ENCODE measurements around the gene COL25A1.

COL25A1 gene

DNA sequence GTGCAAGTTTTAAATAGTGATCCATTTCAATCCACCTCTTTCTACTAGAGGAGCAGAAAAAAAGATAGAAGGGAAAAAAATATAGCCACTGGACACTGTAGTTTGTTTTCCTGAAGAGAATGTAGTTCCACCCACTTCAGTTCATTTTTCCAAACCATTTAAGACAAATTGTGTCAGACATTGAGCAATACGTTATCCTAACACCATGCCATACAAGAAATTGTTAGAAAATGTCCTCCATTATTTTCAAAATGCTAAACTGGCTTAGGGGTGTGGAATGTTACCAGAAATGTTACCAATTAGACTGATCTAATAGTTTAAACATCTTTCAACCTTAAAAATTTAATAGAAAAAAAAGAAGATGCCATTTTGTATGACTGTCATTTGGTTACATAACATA is 491.0 kb downstream of the COL25A1 start:
- no peak for DNase-seq (ENCODE audit: low spot score)

DNA sequence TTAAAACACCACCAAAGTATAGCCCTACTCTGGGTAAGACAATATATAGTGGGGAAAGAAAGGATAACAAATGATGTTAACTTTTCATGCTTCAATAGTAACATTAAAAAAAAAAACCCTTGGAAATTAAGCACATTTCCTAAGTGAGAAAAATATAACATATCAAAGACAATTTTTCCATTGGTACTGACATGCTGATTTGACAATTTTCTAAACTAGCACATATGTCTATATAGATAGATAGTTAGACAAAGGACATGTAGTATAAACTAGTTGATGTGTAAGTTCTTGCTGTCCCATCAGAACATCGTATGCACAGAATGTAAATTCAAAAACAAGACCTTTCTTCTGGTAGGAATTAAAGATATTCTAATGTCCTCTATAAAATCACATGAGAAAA is 492.4 kb downstream of the COL25A1 start:
- DNase-seq (ENCODE audit: low spot score): no peak

DNA sequence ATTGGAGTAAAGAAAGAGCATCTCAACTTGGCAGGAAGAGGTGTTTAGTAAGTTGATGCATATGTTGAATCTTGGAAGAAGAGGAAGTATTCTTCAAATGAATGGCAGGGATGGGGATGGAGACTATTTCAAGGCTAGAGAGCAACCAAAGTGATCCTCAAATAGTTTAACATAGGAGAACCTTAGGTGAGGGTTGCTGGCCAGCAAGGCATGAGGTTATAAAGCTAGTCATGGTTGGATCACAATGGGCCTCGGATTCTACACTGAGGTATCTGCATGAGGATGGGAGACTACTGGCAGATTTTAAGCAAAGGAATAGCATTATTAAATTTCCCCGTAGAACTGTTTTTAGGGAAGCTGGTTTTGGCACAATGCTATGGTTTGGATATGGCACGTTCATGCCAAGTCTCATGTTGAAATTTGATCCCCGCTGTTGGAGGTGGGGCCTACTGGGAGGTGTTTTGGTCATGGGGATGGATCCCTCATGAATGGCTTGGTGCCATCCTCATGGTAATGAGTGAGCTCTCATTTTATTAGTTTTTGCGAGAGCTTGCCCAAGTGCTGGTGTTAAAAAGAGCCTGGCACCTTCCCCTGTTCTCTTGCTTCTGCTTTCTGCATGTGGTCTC is 497.7 kb downstream of the COL25A1 start:
- DNase-seq (ENCODE audit: low spot score): no peak

DNA sequence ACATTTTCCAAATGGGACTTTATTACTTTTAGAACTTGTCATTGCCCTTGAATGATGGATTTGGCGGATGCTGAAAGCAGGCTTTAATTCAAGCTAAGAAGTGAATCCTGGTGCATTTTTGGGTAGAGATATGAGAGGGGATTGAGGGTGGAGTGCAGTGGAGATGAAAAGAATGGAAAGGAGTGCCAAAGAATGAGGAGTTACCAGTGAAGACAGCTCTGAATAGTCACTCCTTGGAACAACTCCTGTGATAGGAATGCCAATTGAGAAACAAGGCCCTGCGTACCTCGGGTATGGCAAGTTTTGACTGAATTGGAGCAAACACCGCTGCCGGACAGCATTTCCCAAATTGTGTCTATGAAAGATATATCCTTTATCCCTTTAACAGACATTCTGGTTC is 503.2 kb downstream of the COL25A1 start:
- DNase-seq (ENCODE audit: low spot score): no peak

DNA sequence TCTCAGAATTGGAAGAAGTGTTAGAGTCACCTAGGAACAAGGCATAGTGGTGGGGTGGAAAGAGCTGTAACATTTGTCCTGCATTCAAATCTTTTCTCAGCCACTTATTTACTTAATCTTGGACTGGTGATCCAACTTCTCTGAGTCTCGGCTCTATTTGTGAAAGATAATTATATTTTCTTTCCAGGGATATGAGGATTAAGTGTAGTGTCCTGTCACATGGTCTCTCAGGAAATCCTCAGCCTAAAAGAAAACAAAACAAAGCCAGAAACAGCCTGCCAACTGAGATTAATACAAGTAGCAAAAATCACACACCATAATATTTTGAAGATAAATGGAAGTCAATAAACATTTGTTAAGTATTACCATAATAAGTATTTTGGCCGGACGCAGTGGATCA is 506.3 kb downstream of the COL25A1 start:
- DNase-seq (ENCODE audit: low spot score): no peak

DNA sequence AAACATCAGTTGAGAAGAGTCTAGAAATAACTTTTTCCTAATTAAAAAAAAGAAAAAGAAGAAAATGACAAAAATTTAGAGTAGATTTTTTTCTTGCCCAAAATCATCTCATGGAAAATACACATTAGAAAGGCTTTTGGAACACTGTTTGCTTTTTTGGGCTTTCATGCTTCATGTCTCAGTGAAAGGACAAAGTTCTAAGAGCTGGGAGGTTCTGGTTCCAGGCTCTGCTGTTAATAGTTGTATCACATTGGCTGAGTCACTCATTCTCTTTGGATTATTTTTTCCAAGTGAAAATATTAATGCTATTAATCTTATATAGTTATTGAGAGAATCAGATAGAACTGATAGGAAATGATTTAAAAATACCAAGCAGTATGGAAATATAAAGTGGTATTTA is 506.7 kb downstream of the COL25A1 start:
- DNase-seq (ENCODE audit: low spot score): no peak

DNA sequence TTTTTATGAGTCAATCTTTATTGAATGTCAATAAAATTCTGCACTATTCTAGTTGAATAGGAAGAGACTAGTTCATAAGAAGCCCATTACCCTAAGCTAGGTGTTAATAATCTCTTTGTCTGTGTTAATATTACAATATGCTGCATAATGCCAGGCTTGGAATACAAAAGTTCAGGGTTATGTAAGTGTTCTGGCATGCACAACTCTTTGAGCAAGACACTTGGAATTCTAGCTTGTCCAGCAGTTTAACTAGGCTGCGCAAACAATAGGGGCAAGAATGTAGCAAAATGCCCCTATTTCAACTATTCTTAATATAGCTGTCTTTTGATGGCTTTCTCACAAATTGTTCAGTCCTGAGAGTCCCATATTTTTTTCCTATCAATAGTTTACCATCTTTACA is 508.3 kb downstream of the COL25A1 start:
- DNase-seq (ENCODE audit: low spot score): no peak

DNA sequence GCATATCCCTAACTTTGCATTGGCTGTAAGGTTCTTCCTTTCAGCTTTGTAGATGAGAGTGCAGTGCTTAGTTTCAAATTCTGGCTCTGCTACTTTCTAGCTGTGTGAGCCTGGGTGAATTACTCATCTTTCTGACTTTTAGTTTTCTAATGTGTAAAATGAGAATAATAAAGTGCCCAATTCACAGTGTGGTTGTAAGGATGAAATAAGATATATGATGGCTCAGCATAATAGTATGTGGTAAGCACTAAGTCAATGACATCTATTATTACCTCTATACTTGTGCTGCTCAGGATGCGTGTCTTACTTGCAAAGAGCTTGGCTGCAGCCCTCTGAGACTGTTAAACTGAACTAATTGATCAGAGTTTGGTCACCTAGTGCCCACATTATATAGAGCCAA is 509.0 kb downstream of the COL25A1 start:
- no peak for DNase-seq (ENCODE audit: low spot score)

DNA sequence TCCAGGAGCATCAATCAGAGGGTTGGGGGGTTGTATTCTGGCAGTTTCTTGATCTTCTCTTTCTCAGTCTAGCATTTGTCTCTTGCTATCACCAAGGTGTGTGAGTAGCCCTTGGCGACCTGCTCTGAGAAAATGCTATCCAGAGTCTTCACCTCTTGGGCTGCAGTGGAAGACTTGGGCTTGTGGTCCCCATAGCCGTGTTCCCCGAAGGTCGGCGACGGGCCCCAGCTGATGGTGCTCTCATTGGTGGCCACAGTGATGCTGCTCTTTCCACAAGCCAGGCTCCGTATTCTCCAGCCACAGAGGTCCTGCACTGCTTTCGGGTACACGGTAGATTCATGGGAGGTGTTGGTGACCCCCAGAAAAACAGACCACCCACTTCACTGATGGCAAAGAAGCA is 513.7 kb downstream of the COL25A1 start:
- DNase-seq (ENCODE audit: low spot score): no peak

DNA sequence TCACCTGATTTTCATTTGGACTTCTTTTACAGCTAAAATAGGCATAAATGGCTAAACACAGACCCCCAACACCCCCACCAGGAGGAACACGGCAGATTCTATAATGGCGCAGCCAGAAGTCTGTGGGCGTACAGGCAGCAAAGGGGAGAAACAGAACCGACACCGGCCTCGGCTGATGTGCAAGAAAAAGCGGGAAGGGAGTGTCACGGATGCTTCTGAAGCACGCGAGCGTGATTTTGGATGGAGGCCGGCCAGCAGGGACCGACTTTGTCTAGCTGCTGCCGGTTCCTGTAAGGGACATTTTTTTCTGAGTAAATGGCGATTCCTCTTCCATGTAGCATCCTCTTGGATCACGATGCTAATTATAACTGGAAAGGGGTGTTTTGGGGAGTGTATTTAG is 514.7 kb downstream of the COL25A1 start:
- no peak for DNase-seq (ENCODE audit: low spot score)

DNA sequence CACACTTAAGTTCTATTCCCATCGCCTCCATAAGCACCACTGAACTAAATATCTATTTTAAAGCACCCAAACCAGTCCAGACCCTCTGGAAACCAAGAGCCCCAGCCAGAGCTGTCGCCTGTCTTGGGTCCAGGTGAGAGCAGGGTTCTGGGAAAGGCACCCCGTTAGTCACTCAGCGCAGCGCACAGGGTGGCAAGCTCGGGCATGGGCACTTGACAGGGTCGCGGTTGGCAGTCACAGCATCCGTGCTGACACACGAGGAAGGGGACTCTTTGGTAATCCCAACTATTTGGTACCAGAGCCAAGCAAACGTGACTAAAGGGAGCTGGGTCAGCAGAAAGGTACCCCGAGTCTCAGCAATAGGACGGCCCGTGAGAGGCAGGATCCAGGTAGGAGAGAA is 515.4 kb downstream of the COL25A1 start:
- no peak for DNase-seq (ENCODE audit: low spot score)

DNA sequence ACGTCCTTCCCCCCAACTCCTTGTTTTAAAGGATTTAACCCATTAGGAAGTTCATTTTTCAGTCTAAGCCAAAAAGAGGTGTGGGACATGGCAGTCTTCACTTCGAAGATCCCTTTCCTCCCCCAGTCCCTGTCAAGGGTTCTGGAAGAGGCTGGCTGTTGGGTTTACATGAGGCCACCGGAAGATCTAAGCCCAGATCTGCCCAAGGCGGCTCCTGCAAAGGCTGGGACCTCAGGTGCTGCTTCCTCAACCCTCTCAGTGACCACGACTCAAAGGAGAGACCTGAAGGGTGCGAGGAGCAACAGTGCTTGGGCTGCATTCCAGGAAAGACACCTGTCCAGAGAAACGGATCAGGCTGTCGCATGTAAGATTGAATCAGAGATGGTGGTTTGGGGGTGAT is 516.1 kb downstream of the COL25A1 start:
- DNase-seq (ENCODE audit: low spot score): no peak

DNA sequence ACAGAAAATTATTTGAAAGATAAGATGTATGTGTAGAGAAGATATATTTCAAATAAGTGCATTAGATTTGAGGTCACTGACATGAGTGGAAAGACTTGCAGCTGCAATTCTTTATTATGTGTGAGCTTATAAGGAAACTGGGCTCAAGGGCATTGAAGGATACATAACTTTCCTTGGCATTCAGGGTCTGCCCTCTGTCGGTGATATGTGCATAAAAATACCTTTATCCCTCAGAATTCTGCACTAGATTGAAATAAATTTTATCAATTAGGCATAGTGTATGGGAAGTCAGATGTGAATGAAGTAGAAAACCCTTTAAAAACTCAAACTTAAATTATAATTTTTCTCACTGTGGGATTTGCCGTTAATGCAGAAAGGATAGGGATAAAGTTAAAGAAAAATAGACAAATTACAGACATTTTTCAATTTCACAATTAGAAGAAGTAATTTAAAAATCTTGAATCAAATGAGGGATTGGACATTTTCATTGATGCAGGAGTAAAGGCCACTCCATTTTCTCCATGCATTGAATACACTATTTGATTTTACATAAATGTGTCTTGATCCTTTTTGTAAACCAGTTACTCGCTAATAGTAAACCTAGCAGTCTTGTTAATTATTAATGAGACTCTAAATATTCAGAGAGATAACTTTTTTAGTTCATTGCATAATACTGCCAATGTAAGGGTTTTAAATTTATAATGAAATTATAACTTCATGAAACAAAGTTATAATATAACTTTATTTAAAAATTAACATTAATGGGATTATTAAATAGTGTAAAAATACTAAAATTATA is 518.6 kb downstream of the COL25A1 start:
- DNase-seq (ENCODE audit: low spot score): no peak

DNA sequence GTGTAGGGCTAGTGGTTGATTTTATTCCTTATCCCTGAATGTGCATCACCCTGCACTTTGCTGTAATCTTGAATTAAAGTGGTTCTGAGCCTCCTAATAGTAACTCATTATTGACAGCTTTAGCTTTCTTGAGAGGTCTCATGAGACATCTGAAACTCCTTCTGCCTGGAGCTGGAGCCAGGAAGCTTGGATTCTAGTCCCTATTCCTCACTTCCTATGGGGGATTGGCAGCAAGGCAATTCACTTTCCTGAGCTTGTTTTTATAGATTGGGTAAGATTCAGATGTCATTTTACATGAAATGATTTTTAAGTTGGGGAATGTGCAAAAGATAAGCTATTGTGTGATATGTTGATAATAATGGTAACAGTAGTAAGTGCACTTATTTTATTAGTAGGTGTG is 522.5 kb downstream of the COL25A1 start:
- DNase-seq (ENCODE audit: low spot score): no peak

DNA sequence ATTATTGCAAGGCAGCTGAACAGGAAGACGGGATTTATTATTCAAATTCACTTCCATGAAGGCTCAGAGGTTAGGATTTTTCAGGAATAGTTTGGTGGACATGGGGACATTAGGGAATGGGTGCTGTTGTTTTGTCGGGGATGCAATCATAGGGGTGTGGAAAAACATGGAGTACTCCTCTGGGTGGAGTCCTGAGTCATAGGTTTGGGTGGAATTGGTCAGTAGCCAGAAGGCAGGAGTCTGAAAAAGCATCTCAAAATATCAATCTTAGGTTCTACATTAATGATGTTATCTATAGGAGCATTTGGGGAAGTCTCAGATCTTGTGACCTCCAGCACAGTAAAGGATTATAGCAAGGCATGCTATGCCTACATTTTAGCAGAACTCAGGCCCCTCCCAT is 525.1 kb downstream of the COL25A1 start:
- no peak for DNase-seq (ENCODE audit: low spot score)

DNA sequence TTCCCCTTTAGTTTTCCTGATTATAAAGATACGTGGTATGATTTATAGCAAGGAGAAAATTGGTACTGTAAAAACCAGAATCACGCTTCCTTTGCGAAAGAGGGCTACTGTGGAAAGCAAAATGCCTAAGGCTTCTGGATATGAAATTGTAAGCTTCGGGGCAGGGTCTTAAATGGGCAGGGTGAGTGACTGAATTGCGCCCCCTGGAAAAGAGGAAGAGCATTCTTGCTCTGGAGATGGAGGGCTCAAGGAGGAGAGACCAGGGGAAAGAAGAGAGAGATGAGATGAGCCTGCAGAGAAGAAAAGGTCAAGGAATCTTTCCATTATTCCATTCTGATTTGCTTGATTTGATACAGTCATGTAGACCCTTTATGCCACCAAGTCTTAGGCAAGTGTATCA is 526.5 kb downstream of the COL25A1 start:
- DNase-seq (ENCODE audit: low spot score): no peak

DNA sequence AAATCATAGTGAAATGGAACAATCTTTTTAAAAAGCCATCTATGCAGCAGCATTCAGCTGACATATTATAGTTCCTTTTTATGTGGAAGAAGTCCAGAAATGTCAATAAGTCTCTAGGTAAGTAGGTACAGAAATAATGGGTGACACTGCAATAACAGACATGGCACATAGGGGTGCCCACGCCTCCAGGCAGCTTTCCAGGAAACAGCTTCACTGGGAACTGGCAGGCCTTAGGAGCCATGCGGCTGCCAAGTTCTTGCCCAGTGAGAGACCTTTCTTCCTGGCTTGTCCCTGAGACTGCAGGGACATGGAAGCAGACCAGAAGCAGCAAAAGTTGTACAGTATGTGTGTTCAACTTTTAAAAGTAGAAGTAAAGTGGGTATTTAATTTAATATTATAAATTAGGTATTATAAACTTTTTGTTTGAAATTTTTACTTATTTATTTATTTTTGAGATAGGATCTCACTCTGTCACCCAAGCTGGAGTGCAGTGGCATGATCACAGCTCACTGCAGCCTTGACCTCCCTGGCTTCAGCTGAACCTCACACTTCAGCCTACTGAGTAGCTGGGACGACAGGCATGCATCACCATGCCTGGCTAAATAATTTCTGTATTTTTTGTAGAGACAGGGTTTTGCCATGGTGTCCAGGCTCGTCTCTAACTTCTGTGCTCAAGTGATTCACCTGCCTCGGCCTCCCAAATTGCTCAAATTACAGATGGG is 527.5 kb downstream of the COL25A1 start:
- DNase-seq (ENCODE audit: low spot score): no peak

DNA sequence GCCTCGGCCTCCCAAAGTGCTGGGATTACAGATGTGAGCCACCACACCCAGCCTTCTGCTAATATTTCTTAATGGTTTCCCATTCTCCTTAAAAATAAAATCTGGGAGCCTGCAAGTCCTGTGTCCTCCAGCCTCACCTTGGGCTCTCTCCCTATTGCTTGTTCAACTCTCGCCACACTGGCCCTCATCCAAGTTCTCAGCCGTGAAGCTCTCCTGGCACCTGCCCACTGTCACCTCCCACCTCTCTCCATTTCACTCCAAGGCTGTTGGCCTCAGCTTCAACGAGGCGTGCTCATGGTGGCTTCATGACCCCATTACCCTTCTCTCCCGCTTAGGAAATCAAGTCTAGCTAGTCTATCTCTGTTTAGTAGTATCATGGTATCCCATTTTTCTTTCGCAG is 530.1 kb downstream of the COL25A1 start:
- no peak for DNase-seq (ENCODE audit: low spot score)

DNA sequence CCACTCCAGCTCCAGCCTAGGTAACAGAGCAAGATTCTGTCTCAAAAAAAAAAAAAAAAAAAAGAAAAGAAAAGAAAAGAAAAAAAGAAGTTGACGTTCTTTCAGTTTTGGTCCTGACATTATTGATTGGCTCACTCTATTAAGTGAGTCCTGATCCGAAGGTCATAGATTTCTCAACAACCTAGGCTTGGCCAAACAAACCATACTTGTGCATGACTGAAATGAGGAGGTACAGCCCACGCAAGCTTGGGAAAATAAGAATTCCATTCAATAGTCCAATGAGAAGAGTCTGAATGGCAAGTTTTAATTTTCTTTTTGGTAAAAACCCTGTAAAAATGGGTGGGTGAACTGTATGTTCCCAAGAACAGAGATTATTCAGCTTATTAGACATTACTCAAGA is 536.4 kb downstream of the COL25A1 start:
- DNase-seq (ENCODE audit: low spot score): no peak

DNA sequence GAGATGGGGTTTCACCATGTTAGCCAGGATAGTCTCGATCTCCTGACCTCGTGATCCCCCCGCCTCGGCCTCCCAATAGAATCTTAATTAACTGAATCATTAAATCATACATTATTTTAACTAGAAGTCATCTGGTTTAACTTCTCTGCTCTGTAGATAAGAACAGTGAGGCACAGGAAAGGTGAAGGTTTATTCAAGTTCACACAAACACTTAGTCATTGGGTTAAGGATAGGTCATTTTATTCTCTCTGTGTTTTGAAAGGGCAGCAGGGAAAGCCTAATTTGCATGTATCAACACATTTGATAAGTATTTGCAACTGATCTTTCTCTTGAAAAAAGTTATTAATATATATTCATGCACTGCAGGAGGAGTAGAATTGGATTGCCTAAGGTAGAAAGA is 538.5 kb downstream of the COL25A1 start:
- DNase-seq (ENCODE audit: low spot score): no peak

DNA sequence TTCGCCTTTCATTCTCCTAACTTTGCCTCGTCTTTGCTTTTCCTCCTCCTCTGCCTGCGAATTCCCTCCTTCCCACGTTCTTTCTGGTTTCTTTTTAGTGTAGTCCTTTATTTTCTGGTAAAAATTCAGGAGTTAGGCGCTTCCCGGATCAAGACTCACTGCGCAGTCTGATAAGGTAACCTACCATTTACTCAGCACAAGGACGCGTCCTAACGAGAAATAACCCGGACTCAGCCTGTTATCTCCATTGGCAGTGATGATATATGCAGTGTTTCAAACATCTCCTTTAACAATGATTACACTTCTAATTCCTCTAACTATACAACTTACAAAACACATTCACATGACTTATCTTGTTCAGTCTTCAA is 539.2 kb downstream of the COL25A1 start:
- DNase-seq (ENCODE audit: low spot score): no peak

DNA sequence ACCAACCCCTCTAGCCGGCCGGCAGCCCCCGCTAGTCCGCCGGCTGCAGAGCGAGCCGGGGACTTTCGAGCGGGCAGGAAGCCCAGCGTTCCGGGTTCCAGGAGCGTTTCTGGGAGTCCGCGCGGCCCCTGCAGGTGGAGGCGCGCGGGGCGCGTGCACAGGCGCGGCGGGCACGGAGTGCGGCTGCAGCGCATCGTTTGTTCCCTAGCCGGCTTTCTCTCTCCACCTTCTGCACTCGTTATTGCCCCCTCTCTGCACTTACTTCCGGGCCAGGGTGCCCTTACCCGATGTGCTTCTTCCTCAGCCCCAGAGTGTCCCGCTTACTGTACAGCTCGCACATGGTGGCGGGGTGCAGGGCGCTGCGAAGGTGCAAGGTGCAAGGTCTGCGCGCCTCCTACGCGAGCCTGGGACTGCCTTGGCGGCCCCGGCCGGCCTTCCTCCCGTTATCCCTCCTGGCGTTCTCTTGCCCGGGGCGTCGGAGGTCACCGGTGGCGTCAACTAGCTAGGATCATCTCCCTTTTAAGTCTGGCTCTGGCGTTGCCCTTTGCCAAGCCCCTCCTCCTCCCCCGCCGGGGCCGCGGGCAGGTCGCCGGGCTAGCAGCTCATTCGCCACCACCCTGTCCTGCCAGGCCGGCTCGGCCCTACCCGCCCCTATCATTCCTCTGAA is 539.8 kb downstream of the COL25A1 start, which contains the start of gene ETNPPL:
Gene ETNPPL, minus strand, starts transcription at position 495 of the 667 bp plus-strand sequence. Its CDS starts 155 bp downstream, at position 340.
- DNase-seq (ENCODE audit: low spot score): no peak
